Thymus (tissue), 11 donors: ENCODE results near the gene ZFYVE16. TPM values are rescaled to one million over a fixed set of nuclear protein-coding genes. Genes with fewer than 3 reads are reported as not detected.
"Not testable (repeated sequence)": the region's sequence is repeated elsewhere in the genome, so short reads cannot be mapped to it uniquely, and the experiment has no call there.

Experiments used
- DNase-seq, 9 donors: peaks; one replicate each; pipeline ENCODE4 v3.0.0-alpha.2; 2013; ENCODE audit warnings: low spot score in 9 of 9, low read depth in 6 of 9, missing footprints in 1 of 9
- H3K27ac ChIP-seq, 2 donors: one replicate each; pipeline ENCODE4 v1.5.1; 2013; ENCODE audit warnings: control low read depth in 1 of 2, low read depth in 1 of 2, low read length in 1 of 2, mild to moderate bottlenecking in 1 of 2, moderate library complexity in 1 of 2
- H3K27me3 ChIP-seq, 2 donors: one replicate each; pipeline ENCODE4 v1.5.1; 2013; ENCODE audit warnings: low read length in 1 of 2; ENCODE audit not compliant: control insufficient read depth in 2 of 2, insufficient read depth in 1 of 2
- H3K36me3 ChIP-seq, 2 donors: one replicate each; pipeline ENCODE4 v1.5.1; 2013; ENCODE audit warnings: low read length in 1 of 2, mild to moderate bottlenecking in 1 of 2, moderate library complexity in 1 of 2; ENCODE audit not compliant: control insufficient read depth in 2 of 2, insufficient read depth in 2 of 2
- H3K4me1 ChIP-seq, 2 donors: one replicate each; pipeline ENCODE4 v1.5.1; 2013; ENCODE audit warnings: low read length in 2 of 2; ENCODE audit not compliant: control insufficient read depth in 2 of 2, insufficient read depth in 2 of 2
- H3K4me3 ChIP-seq, 2 donors: one replicate each; pipeline ENCODE4 v1.5.1; 2013; ENCODE audit warnings: low read length in 2 of 2, control low read depth in 1 of 2, mild to moderate bottlenecking in 1 of 2
- H3K9me3 ChIP-seq, 2 donors: one replicate each; pipeline ENCODE4 v1.5.1; 2013; ENCODE audit warnings: low read length in 1 of 2, mild to moderate bottlenecking in 1 of 2; ENCODE audit not compliant: control insufficient read depth in 2 of 2, insufficient read depth in 1 of 2
- WGBS: extraction: QIAGEN DNeasy Blood & Tissue Kit; methylation state at CpG from one replicate; pipeline ENCODE4 v1.1.7; 2013; 5-methylcytosine and 5-hydroxymethylcytosine counted together
- polyA plus RNA-seq: library from polyadenylated mRNA; stranded (reverse); fragments of 200-250 nt; gene quantifications from one replicate; pipeline ENCODE4 v1.2.3, GENCODE V29; 2013
- total RNA-seq: library from RNA; stranded (reverse); fragments of 120-200 nt; gene quantifications from one replicate; pipeline ENCODE4 v1.2.4, GENCODE V29; 2013
- donor health status: healthy.

ZFYVE16 gene
- total and polyA plus RNA-seq, 2 donors: 14.4 to 23.3 TPM

GRCh38 chr5:80376557-80376956, 31.3 kb upstream of the ZFYVE16 start:
- Histone ChIP-seq H3K9me3 (peaks cover 0 to 4% of the 10 kb centered on the region in 2 donors), H3K27ac (no peak overlapping the region), H3K4me3 (no peak overlapping the region), H3K4me1 (no peaks in the 10 kb centered on the region), H3K27me3 (no peaks in the 10 kb centered on the region), H3K36me3 (no peaks in the 10 kb centered on the region)
- no peak for DNase-seq
- 97% methylated on average over 3 of the region's 3 CpGs for WGBS

GRCh38 chr5:80382488-80382887, 25.4 kb upstream of the ZFYVE16 start:
- Histone ChIP-seq H3K4me1 (no peaks in the 10 kb centered on the region), H3K27me3 (no peaks in the 10 kb centered on the region), H3K27ac (no peak overlapping the region), H3K9me3 (no peaks in the 10 kb centered on the region), H3K4me3 (no peak overlapping the region), H3K36me3 (no peaks in the 10 kb centered on the region)
- over 99% methylated on average over 4 of the region's 4 CpGs for WGBS
- no peak for DNase-seq

GRCh38 chr5:80387063-80387768, 20.6 kb upstream of the ZFYVE16 start:
- no peak overlapping the region for H3K27ac ChIP-seq

GRCh38 chr5:80389580-80389979, 18.3 kb upstream of the ZFYVE16 start:
- Histone ChIP-seq H3K4me3 (no peak overlapping the region), H3K27ac (no peak overlapping the region), H3K27me3 (no peaks in the 10 kb centered on the region), H3K4me1 (no peaks in the 10 kb centered on the region), H3K36me3 (no peaks in the 10 kb centered on the region), H3K9me3 (no peaks in the 10 kb centered on the region)
- no peak for DNase-seq
- 8% methylated on average over 9 of the region's 9 CpGs for WGBS

More at GRCh38 chr5:80387063-80387768, 20.6 kb upstream of the ZFYVE16 start:
- Histone ChIP-seq H3K9me3 (no peaks in the 10 kb centered on the region), H3K4me3 (no peak overlapping the region), H3K36me3 (no peaks in the 10 kb centered on the region), H3K27me3 (no peaks in the 10 kb centered on the region), H3K4me1 (no peaks in the 10 kb centered on the region)
- no peak for DNase-seq
- 96% methylated on average over 3 of the region's 3 CpGs for WGBS

GRCh38 chr5:80390413-80390812, 17.5 kb upstream of the ZFYVE16 start:
- not testable (repeated sequence) for H3K4me3 ChIP-seq, H3K36me3 ChIP-seq, H3K27ac ChIP-seq, H3K27me3 ChIP-seq, DNase-seq, H3K9me3 ChIP-seq, H3K4me1 ChIP-seq
- 98% methylated on average over 3 of the region's 3 CpGs for WGBS

GRCh38 chr5:80391267-80391666, 16.6 kb upstream of the ZFYVE16 start:
- H3K36me3 ChIP-seq, H3K27me3 ChIP-seq, H3K4me1 ChIP-seq, H3K4me3 ChIP-seq, H3K27ac ChIP-seq, DNase-seq, H3K9me3 ChIP-seq: not testable (repeated sequence)

- no peaks in the 10 kb centered on the region for H3K4me1 ChIP-seq
- peaks cover 0 to 8% of the 10 kb centered on the region in 2 donors for H3K9me3 ChIP-seq
- peak in 1 of 9 donors; percentile 15 for DNase-seq
- no peak overlapping the region for H3K4me3 ChIP-seq
- 66% methylated on average over 1 of the region's 1 CpG for WGBS
- no peaks in the 10 kb centered on the region for H3K27me3 ChIP-seq
- no peak overlapping the region for H3K27ac ChIP-seq
- H3K36me3 ChIP-seq: no peaks in the 10 kb centered on the region
Observed at GRCh38 chr5:80399526-80400239, 8.2 kb upstream of the ZFYVE16 start.

- H3K4me1 ChIP-seq, H3K27ac ChIP-seq, H3K27me3 ChIP-seq, H3K9me3 ChIP-seq, DNase-seq, H3K36me3 ChIP-seq, H3K4me3 ChIP-seq: not testable (repeated sequence)
- WGBS: 98% methylated on average over 1 of the region's 1 CpG
Observed at GRCh38 chr5:80400368-80400767, 7.5 kb upstream of the ZFYVE16 start.

GRCh38 chr5:80403782-80404181, 4.1 kb upstream of the ZFYVE16 start:
- Histone ChIP-seq H3K27me3 (peaks cover 0 to 7% of the 10 kb centered on the region in 2 donors), H3K4me3 (no peak overlapping the region), H3K27ac (no peak overlapping the region), H3K4me1 (peaks cover 2 to 5% of the 10 kb centered on the region in 2 donors), H3K36me3 (no peaks in the 10 kb centered on the region), H3K9me3 (no peaks in the 10 kb centered on the region)
- WGBS: 91% methylated on average over 2 of the region's 2 CpGs
- DNase-seq: no peak
